Gastrocnemius medialis (tissue), 4 donors: Measurements from ENCODE around the gene RYR3.

Experiments
- CTCF ChIP-seq, 5 experiments: fragments of 450-650 bp in 3 of 5; fragments of 200-600 bp in 2 of 5; sonication (generic) in 2 of 5; IDR thresholded peaks in 4 of 5; conservative IDR thresholded peaks in 1 of 5; 1 replicate in 4 of 5; 2 replicates in 1 of 5; pipeline ENCODE4 v1.5.1; 2016 to 2019; ENCODE audit warnings: antibody characterized with exemption in 5 of 5, mild to moderate bottlenecking in 3 of 5, moderate library complexity in 3 of 5
- POLR2A ChIP-seq, 2 donors: fragments of 450-650 bp; IDR thresholded peaks; one replicate each; pipeline ENCODE4 v1.6.1; 2017; ENCODE audit warnings: antibody characterized with exemption in 2 of 2, mild to moderate bottlenecking in 2 of 2, moderate library complexity in 2 of 2

GRCh38 chr15:33780011-33780768 is 469.4 kb downstream of the RYR3 start:
- TF ChIP-seq POLR2A (IDR thresholded peaks at IDR 0.05) (no peak), CTCF (IDR thresholded peaks at IDR 0.05 in 4 of 5, conservative IDR thresholded peaks at IDR 0.05 in 1 of 5) (no peak)
